MCF 10A (cell line): Measurements from ENCODE around the gene USP7. TPM values are rescaled to one million over a fixed set of nuclear protein-coding genes. Genes with fewer than 3 reads are reported as not detected.

Source experiments
- BruUV-seq: library from RNA; stranded (reverse); fragments of 400-500 nt; replicated peaks from 2 replicates; lab custom pipeline; 2021; lab: Mats Ljungman, UMichigan
- CTCF ChIA-PET: fragments of 300-600 bp; sonication (Branson Sonifier 250); formaldehyde crosslinking; extraction: SDS; loops from one replicate; lab custom pipeline; 2021; ENCODE audit warnings: antibody characterized with exemption, inconsistent platforms; lab: Yijun Ruan, JAX
- POLR2A ChIA-PET: fragments of 300-600, 350-650 bp; sonication (Branson Sonifier 250); formaldehyde crosslinking; extraction: SDS; loops from one replicate; lab custom pipeline; 2020; ENCODE audit warnings: antibody characterized with exemption, inconsistent platforms; lab: Yijun Ruan, JAX
- DNase-seq: peaks from one replicate; pipeline ENCODE4 v3.0.0-alpha.2; 2018; ENCODE audit not compliant: unreplicated experiment
- H3K27ac Mint-ChIP-seq: one replicate; pipeline ENCODE4 v1.8.0; 2022; ENCODE audit warnings: mild to moderate bottlenecking, low read depth, mixed read lengths; ENCODE audit not compliant: unreplicated experiment
- H3K27me3 Mint-ChIP-seq: one replicate; pipeline ENCODE4 v1.8.0; 2022; ENCODE audit warnings: mixed read lengths; ENCODE audit not compliant: insufficient read depth, unreplicated experiment
- H3K36me3 Mint-ChIP-seq: one replicate; pipeline ENCODE4 v1.8.0; 2022; ENCODE audit warnings: mild to moderate bottlenecking, moderate library complexity, mixed read lengths; ENCODE audit not compliant: insufficient read depth, unreplicated experiment
- H3K4me1 Mint-ChIP-seq: one replicate; pipeline ENCODE4 v1.8.0; 2022; ENCODE audit warnings: mixed read lengths; ENCODE audit not compliant: insufficient read depth, unreplicated experiment
- H3K4me3 Mint-ChIP-seq: one replicate; pipeline ENCODE4 v1.8.0; 2022; ENCODE audit warnings: mild to moderate bottlenecking, moderate library complexity, mixed read lengths; ENCODE audit not compliant: unreplicated experiment
- H3K9me3 Mint-ChIP-seq: one replicate; pipeline ENCODE4 v1.8.0; 2022; ENCODE audit warnings: mixed read lengths; ENCODE audit not compliant: unreplicated experiment
- CTCF ChIP-seq: fragments of 200-600 bp; IDR thresholded peaks from one replicate; pipeline ENCODE4 v1.8.0; 2022; ENCODE audit warnings: antibody characterized with exemption, mild to moderate bottlenecking; ENCODE audit not compliant: unreplicated experiment
- intact Hi-C: fragments of 100-400 bp; cut with micrococcal nuclease; formaldehyde crosslinking; loops from 2 replicates; pipeline ENCODE4 v1.14.1; 2022
- total RNA-seq: library from RNA; stranded (reverse); gene quantifications from 2 replicates; pipeline ENCODE4 v1.2.3, GENCODE V29; 2022

The USP7 gene
- total RNA-seq, 1 experiment from 2014 or later = 108 TPM

- no TSS peak for BruUV-seq
- Mint-ChIP-seq H3K9me3 (no peaks in the 10 kb centered on the region), H3K27ac (no peak overlapping the region), H3K27me3 (no peaks in the 10 kb centered on the region), H3K36me3 (peaks cover 19% of the 10 kb centered on the region), H3K4me1 (peaks cover 23% of the 10 kb centered on the region), H3K4me3 (no peak overlapping the region)
- ChIA-PET CTCF (interaction anchor here (0.6 to 7.8 kb wide), 6 partner anchors 7 to 318 kb away, joined by 3 to 56 read pairs (median 4); partner anchors contain the start of gene LITAFD), POLR2A (interaction anchor here (1.3 kb wide), 1 partner anchor 14 kb away, joined by 3 read pairs; no protein-coding TSS in a partner anchor)
- intact Hi-C loops = loop anchor here (10.0 kb wide), 1 partner anchor 248 kb away; no protein-coding TSS in a partner anchor
- DNase-seq = no peak
- no peak for TF ChIP-seq CTCF
These were observed 76.9 kb downstream of the USP7 start for GRCh38 chr16:8886593-8887430.

GRCh38 chr16:8885674-8886592 lies 77.8 kb downstream of the USP7 start:
- BruUV-seq = no TSS peak
- DNase-seq = peak; percentile 50
- peaks cover 23% of the 10 kb centered on the region for H3K4me1 Mint-ChIP-seq
- TF ChIP-seq CTCF = no peak
- no peaks in the 10 kb centered on the region for H3K9me3 Mint-ChIP-seq
- H3K27me3 Mint-ChIP-seq = no peaks in the 10 kb centered on the region
- no peak overlapping the region for H3K27ac Mint-ChIP-seq
- intact Hi-C loops = loop anchor here (10.0 kb wide), 1 partner anchor 249 kb away; no protein-coding TSS in a partner anchor
- POLR2A ChIA-PET = interaction anchor here (1.3 kb wide), 1 partner anchor 15 kb away, joined by 3 read pairs; no protein-coding TSS in a partner anchor
- peaks cover 11% of the 10 kb centered on the region for H3K36me3 Mint-ChIP-seq
- CTCF ChIA-PET = interaction anchor here (0.5 to 1.1 kb wide), 6 partner anchors 18 to 317 kb away, joined by 3 to 5 read pairs (median 4); no protein-coding TSS in a partner anchor
- H3K4me3 Mint-ChIP-seq = no peak overlapping the region

GRCh38 chr16:8882725-8883377 lies 80.9 kb downstream of the USP7 start:
- H3K36me3 Mint-ChIP-seq = peaks cover 9% of the 10 kb centered on the region
- H3K4me3 Mint-ChIP-seq = no peak overlapping the region
- TF ChIP-seq CTCF = no peak
- ChIA-PET POLR2A (no interaction called here), CTCF (interaction anchor here (1.8 to 5.1 kb wide), 3 partner anchors 222 to 315 kb away, joined by 7 to 36 read pairs (median 15); no protein-coding TSS in a partner anchor)
- intact Hi-C loops = loop anchor here (10.0 kb wide), 1 partner anchor 252 kb away; no protein-coding TSS in a partner anchor
- no peaks in the 10 kb centered on the region for H3K9me3 Mint-ChIP-seq
- H3K4me1 Mint-ChIP-seq = peaks cover 33% of the 10 kb centered on the region
- no TSS peak for BruUV-seq
- no peak for DNase-seq
- no peak overlapping the region for H3K27ac Mint-ChIP-seq
- H3K27me3 Mint-ChIP-seq = no peaks in the 10 kb centered on the region
